K562 (cell line): ENCODE results near the gene TRIM40. TPM values are rescaled to one million over a fixed set of nuclear protein-coding genes. Genes with fewer than 3 reads are reported as not detected.
A peak's percentile ranks its signal among the peaks of the same experiment; 100 is the strongest.

ENCODE experiments used
- ARID4B ChIP-seq: sonication (generic); formaldehyde crosslinking; IDR thresholded peaks from 2 replicates; pipeline ENCODE4 v1.8.0; 2022; ENCODE audit warnings: mild to moderate bottlenecking, missing genetic modification reagents
- FOXJ2 ChIP-seq: fragments of 200-800 bp; sonication (Bioruptor generic); IDR thresholded peaks from 2 replicates; pipeline ENCODE4 v1.6.1; 2016; ENCODE audit warnings: missing genetic modification characterization, missing compliant biosample characterization
- FOXM1 ChIP-seq, 2 experiments: fragments of 450-650 bp in 1 of 2; sonication (generic) in 1 of 2; formaldehyde crosslinking in 1 of 2; IDR thresholded peaks; 2 replicates each; pipeline versions ENCODE4 v1.6.1 to v1.9.0; 2017 to 2022; ENCODE audit warnings: low read depth in 2 of 2, mild to moderate bottlenecking in 2 of 2, missing genetic modification reagents in 1 of 2, moderate library complexity in 1 of 2
- MTA1 ChIP-seq: fragments of 450-650 bp; IDR thresholded peaks from 2 replicates; pipeline ENCODE4 v1.6.1; 2017; ENCODE audit warnings: borderline replicate concordance
- NBN ChIP-seq: fragments of 450-650 bp; IDR thresholded peaks from 2 replicates; pipeline ENCODE4 v1.6.1; 2016; ENCODE audit warnings: low read depth, mild to moderate bottlenecking
- VEZF1 ChIP-seq: fragments of 200-800 bp; sonication (Bioruptor generic); IDR thresholded peaks from 2 replicates; pipeline ENCODE4 v1.6.1; 2017; ENCODE audit warnings: missing genetic modification characterization, missing compliant biosample characterization
- XRCC5 ChIP-seq: fragments of 200-400 bp; formaldehyde crosslinking; IDR thresholded peaks from 2 replicates; pipeline ENCODE4 v1.6.1; 2017; ENCODE audit warnings: low read depth, mild to moderate bottlenecking, low read length
- polyA plus RNA-seq, 8 experiments: library from polyadenylated mRNA; depleted of rRNA in 4 of 8; stranded (reverse) in 5 of 8; unstranded in 3 of 8; fragments of >200 nt; fragmentation: Nextera tagmentation in 2 of 8; fragmentation: Illumina TruSeq in 1 of 8; extraction: Ambion mirVana in 2 of 8; extraction: Trizol in 1 of 8; gene quantifications; 2 replicates each; pipeline versions ENCODE4 v1.2.1 to v1.2.3, GENCODE V29; 2011 to 2014; ENCODE audit warnings: inconsistent platforms in 1 of 8, missing spikeins in 1 of 8
- total RNA-seq, 7 experiments: library from RNA; depleted of rRNA in 6 of 7; stranded (reverse); fragments of >200 nt in 6 of 7; fragmentation: Illumina TruSeq in 2 of 7; extraction: Trizol in 2 of 7; gene quantifications; 2 replicates each; pipeline versions ENCODE4 v1.2.1 to v1.2.3, GENCODE V29; 2011 to 2021; ENCODE audit warnings: low replicate concordance in 1 of 7
- TF ChIP-seq, protein P1 (sequence below), 2 experiments: fragments of 450-650 bp in 1 of 2; sonication (generic) in 1 of 2; formaldehyde crosslinking in 1 of 2; IDR thresholded peaks; 2 replicates each; pipeline versions ENCODE4 v1.7.1 to v1.9.0; 2016 to 2022; ENCODE audit warnings: inconsistent platforms in 1 of 2, mild to moderate bottlenecking in 1 of 2, missing genetic modification reagents in 1 of 2

Gene TRIM40
- total and polyA plus RNA-seq, 9 of the 15 experiments (the other 6 are each of a cell fraction or from before 2014, with no cell fraction given) = 0.04 to 0.08 TPM; not detected in 7

GRCh38 chr6:30102970-30103871, 32.7 kb upstream of the TRIM40 start (continued):
- peak; percentile 75 for TF ChIP-seq FOXJ2 (tag)
- TF ChIP-seq XRCC5 = peak; percentile 92
- no peak; the same call in 1 of the 2 replicates for TF ChIP-seq ARID4B
- 0 out of 2 replicates have a peak, but pooled peaks have one; percentile 29 for TF ChIP-seq MTA1
- peak; percentile 17; the same call in 1 of the 2 replicates for TF ChIP-seq NBN
- TF ChIP-seq VEZF1 = peak; percentile 65; the same call in 1 of the 2 replicates
- 0 out of 2 replicates have a peak, but pooled peaks have one; percentile 30 for TF ChIP-seq FOXM1 (IDR thresholded peaks at IDR 0.05; ENCODE audit: low read depth)
- no peak for TF ChIP-seq FOXM1 (CRISPR knock-in tag; IDR thresholded peaks at IDR 0.05; ENCODE audit: low read depth)
- TF ChIP-seq, protein P1, sequence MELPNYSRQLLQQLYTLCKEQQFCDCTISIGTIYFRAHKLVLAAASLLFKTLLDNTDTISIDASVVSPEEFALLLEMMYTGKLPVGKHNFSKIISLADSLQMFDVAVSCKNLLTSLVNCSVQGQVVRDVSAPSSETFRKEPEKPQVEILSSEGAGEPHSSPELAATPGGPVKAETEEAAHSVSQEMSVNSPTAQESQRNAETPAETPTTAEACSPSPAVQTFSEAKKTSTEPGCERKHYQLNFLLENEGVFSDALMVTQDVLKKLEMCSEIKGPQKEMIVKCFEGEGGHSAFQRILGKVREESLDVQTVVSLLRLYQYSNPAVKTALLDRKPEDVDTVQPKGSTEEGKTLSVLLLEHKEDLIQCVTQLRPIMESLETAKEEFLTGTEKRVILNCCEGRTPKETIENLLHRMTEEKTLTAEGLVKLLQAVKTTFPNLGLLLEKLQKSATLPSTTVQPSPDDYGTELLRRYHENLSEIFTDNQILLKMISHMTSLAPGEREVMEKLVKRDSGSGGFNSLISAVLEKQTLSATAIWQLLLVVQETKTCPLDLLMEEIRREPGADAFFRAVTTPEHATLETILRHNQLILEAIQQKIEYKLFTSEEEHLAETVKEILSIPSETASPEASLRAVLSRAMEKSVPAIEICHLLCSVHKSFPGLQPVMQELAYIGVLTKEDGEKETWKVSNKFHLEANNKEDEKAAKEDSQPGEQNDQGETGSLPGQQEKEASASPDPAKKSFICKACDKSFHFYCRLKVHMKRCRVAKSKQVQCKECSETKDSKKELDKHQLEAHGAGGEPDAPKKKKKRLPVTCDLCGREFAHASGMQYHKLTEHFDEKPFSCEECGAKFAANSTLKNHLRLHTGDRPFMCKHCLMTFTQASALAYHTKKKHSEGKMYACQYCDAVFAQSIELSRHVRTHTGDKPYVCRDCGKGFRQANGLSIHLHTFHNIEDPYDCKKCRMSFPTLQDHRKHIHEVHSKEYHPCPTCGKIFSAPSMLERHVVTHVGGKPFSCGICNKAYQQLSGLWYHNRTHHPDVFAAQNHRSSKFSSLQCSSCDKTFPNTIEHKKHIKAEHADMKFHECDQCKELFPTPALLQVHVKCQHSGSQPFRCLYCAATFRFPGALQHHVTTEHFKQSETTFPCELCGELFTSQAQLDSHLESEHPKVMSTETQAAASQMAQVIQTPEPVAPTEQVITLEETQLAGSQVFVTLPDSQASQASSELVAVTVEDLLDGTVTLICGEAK (IDR thresholded peaks at IDR 0.05) = 0 out of 2 replicates have a peak, but pooled peaks have one; percentile 32
- TF ChIP-seq, protein P1 (CRISPR knock-in tag; IDR thresholded peaks at IDR 0.05) = no peak
